ENCODE results near the gene ERCC6L2.

ERCC6L2 gene

GRCh38 chr9:95936579-95937075, 61.1 kb downstream of the ERCC6L2 start:
- Histone ChIP-seq H3K9me3 (no peaks in the 10 kb centered on the region), H3K27me3 (no peaks in the 10 kb centered on the region), H3K4me1 (no peaks in the 10 kb centered on the region), H3K36me3 (peaks cover 27% of the 10 kb centered on the region), H3K4me3 (ENCODE audit: low read depth, low read length) (no peak overlapping the region)
- DNase-seq, result no peak
- no peak for TF ChIP-seq CTCF (IDR thresholded peaks at IDR 0.05; ENCODE audit: low read depth, low read length)

GRCh38 chr9:95937131-95937530, 61.6 kb downstream of the ERCC6L2 start:
- Histone ChIP-seq H3K4me3 (ENCODE audit: low read depth, low read length) (no peak overlapping the region), H3K36me3 (peaks cover 30% of the 10 kb centered on the region), H3K9me3 (no peaks in the 10 kb centered on the region), H3K27me3 (no peaks in the 10 kb centered on the region), H3K4me1 (no peaks in the 10 kb centered on the region)
- TF ChIP-seq CTCF (IDR thresholded peaks at IDR 0.05; ENCODE audit: low read depth, low read length), result no peak
- no peak for DNase-seq

- H3K27me3 ChIP-seq, result no peaks in the 10 kb centered on the region
- no peaks in the 10 kb centered on the region for H3K4me1 ChIP-seq
- TF ChIP-seq CTCF (IDR thresholded peaks at IDR 0.05; ENCODE audit: low read depth, low read length), result no peak
- no peaks in the 10 kb centered on the region for H3K9me3 ChIP-seq
- no peak for DNase-seq
- peaks cover 30% of the 10 kb centered on the region for H3K36me3 ChIP-seq
- no peak overlapping the region for H3K4me3 ChIP-seq (ENCODE audit: low read depth, low read length)
Measured at GRCh38 chr9:95938724-95939123, 63.2 kb downstream of the ERCC6L2 start.

GRCh38 chr9:95939472-95939871, 64.0 kb downstream of the ERCC6L2 start:
- Histone ChIP-seq H3K9me3 (no peaks in the 10 kb centered on the region), H3K4me3 (ENCODE audit: low read depth, low read length) (no peak overlapping the region), H3K27me3 (no peaks in the 10 kb centered on the region), H3K36me3 (peaks cover 27% of the 10 kb centered on the region), H3K4me1 (no peaks in the 10 kb centered on the region)
- DNase-seq, result no peak
- no peak for TF ChIP-seq CTCF (IDR thresholded peaks at IDR 0.05; ENCODE audit: low read depth, low read length)

GRCh38 chr9:95940265-95940664, 64.8 kb downstream of the ERCC6L2 start:
- no peaks in the 10 kb centered on the region for H3K9me3 ChIP-seq
- no peak for TF ChIP-seq CTCF (IDR thresholded peaks at IDR 0.05; ENCODE audit: low read depth, low read length)
- no peak overlapping the region for H3K4me3 ChIP-seq (ENCODE audit: low read depth, low read length)
- H3K27me3 ChIP-seq, result no peaks in the 10 kb centered on the region
- H3K4me1 ChIP-seq, result no peaks in the 10 kb centered on the region
- no peak for DNase-seq
- H3K36me3 ChIP-seq, result peaks cover 27% of the 10 kb centered on the region

- H3K4me1 ChIP-seq, result no peaks in the 10 kb centered on the region
- no peaks in the 10 kb centered on the region for H3K27me3 ChIP-seq
- H3K9me3 ChIP-seq, result no peaks in the 10 kb centered on the region
- no peak for TF ChIP-seq CTCF (IDR thresholded peaks at IDR 0.05; ENCODE audit: low read depth, low read length)
- no peak for DNase-seq
- H3K36me3 ChIP-seq, result peaks cover 33% of the 10 kb centered on the region
- no peak overlapping the region for H3K4me3 ChIP-seq (ENCODE audit: low read depth, low read length)
Measured at GRCh38 chr9:95942016-95942415, 66.5 kb downstream of the ERCC6L2 start.
